SW 1271 (cell line): ENCODE results near the gene NET1.
A peak's percentile ranks its signal among the peaks of the same experiment; 100 is the strongest.
"Not testable (repeated sequence)": the region's sequence is repeated elsewhere in the genome, so short reads cannot be mapped to it uniquely, and the experiment has no call there.

Experiments used
- DNase-seq, 2 experiments: peaks; one replicate each; lab custom pipeline; 2025; lab: John Stamatoyannopoulos, UW

The NET1 gene

GRCh38 chr10:5396556-5397300 is 15.6 kb upstream of the NET1 start:
- no peak for DNase-seq

GRCh38 chr10:5399332-5399731 is 13.0 kb upstream of the NET1 start:
- DNase-seq: no peak

- DNase-seq: no peak
These were observed 11.7 kb upstream of the NET1 start for GRCh38 chr10:5400468-5401240.

- DNase-seq: no peak
These were observed 9.6 kb upstream of the NET1 start for GRCh38 chr10:5402798-5403197.

GRCh38 chr10:5404208-5405041 is 7.9 kb upstream of the NET1 start, which contains the start of gene TUBAL3:
Gene TUBAL3, minus strand, starts transcription at chr10:5404828. Its CDS starts 36 bp downstream, at chr10:5404792.
- DNase-seq: peak in 1 of 2 experiments; percentile 35

- DNase-seq: no peak
These were observed 5.4 kb upstream of the NET1 start for GRCh38 chr10:5406918-5407317.

- not testable (repeated sequence) for DNase-seq
These were observed 1.6 kb upstream of the NET1 start for GRCh38 chr10:5410787-5411186.

- no peak for DNase-seq
These were observed 448 bp upstream of the NET1 start for GRCh38 chr10:5411941-5412276.

GRCh38 chr10:5413012-5413938 is 918 bp downstream of the NET1 start:
- peak in 1 of 2 experiments; percentile 17 for DNase-seq

GRCh38 chr10:5416981-5417380 is 4.6 kb downstream of the NET1 start:
- no peak for DNase-seq

- no peak for DNase-seq
These were observed 6.2 kb downstream of the NET1 start for GRCh38 chr10:5418584-5418983.

GRCh38 chr10:5419466-5420094 is 7.2 kb downstream of the NET1 start:
- no peak for DNase-seq

GRCh38 chr10:5423771-5424170 is 11.4 kb downstream of the NET1 start:
- no peak for DNase-seq

GRCh38 chr10:5424751-5425150 is 12.4 kb downstream of the NET1 start:
- no peak for DNase-seq

- no peak for DNase-seq
These were observed 15.8 kb downstream of the NET1 start for GRCh38 chr10:5428133-5428532.

- DNase-seq: no peak
These were observed 20.8 kb downstream of the NET1 start for GRCh38 chr10:5433182-5433581.

- DNase-seq: peak in 1 of 2 experiments; percentile 32
These were observed 21.8 kb downstream of the NET1 start for GRCh38 chr10:5434017-5434753.

- no peak for DNase-seq
These were observed 23.0 kb downstream of the NET1 start for GRCh38 chr10:5435328-5435727.

GRCh38 chr10:5440206-5440605 is 27.8 kb downstream of the NET1 start:
- no peak for DNase-seq

GRCh38 chr10:5441106-5441505 is 28.7 kb downstream of the NET1 start:
- DNase-seq: no peak
